ENCODE measurements around the gene SPRYD3. TPM values are rescaled to one million over a fixed set of nuclear protein-coding genes. Genes with fewer than 3 reads are reported as not detected.
A peak's percentile ranks its signal among the peaks of the same experiment; 100 is the strongest.

The SPRYD3 gene
- total RNA-seq, 1 donor from 2014 or later = 41.2 TPM

- intact Hi-C loops (cut with micrococcal nuclease) = no loop called here
- no peak overlapping the region for H3K4me3 Mint-ChIP-seq
- no peak for DNase-seq (ENCODE audit: low spot score)
- no peaks in the 10 kb centered on the region for H3K9me3 Mint-ChIP-seq
- H3K36me3 Mint-ChIP-seq (ENCODE audit: low read depth) = peaks cover 2% of the 10 kb centered on the region
- H3K27me3 Mint-ChIP-seq (ENCODE audit: insufficient read depth) = peaks cover 5% of the 10 kb centered on the region
- H3K27ac Mint-ChIP-seq = no peak overlapping the region
- H3K4me1 Mint-ChIP-seq (ENCODE audit: low read depth) = peaks cover 15% of the 10 kb centered on the region
These were observed 3.5 kb upstream of the SPRYD3 start for GRCh38 chr12:53082637-53083175.

- H3K36me3 Mint-ChIP-seq (ENCODE audit: low read depth) = peaks cover 35% of the 10 kb centered on the region
- intact Hi-C loops (cut with micrococcal nuclease) = loop anchor here (1.0 kb wide), 7 partner anchors 21 to 302 kb away; partner anchors contain the start of genes AAAS, CSAD, EIF4B and ESPL1
- no peaks in the 10 kb centered on the region for H3K27me3 Mint-ChIP-seq (ENCODE audit: insufficient read depth)
- H3K4me1 Mint-ChIP-seq (ENCODE audit: low read depth) = peaks cover 43% of the 10 kb centered on the region
- H3K9me3 Mint-ChIP-seq = no peaks in the 10 kb centered on the region
- H3K27ac Mint-ChIP-seq = peak overlapping the region; percentile 92
- DNase-seq (ENCODE audit: low spot score) = no peak
- H3K4me3 Mint-ChIP-seq = peak overlapping the region; percentile 93
These were observed 565 bp downstream of the SPRYD3 start for GRCh38 chr12:53078425-53079225.

GRCh38 chr12:53077030-53077429 is 2.2 kb downstream of the SPRYD3 start:
- H3K36me3 Mint-ChIP-seq (ENCODE audit: low read depth) = peaks cover 39% of the 10 kb centered on the region
- H3K27ac Mint-ChIP-seq = no peak overlapping the region
- no peaks in the 10 kb centered on the region for H3K9me3 Mint-ChIP-seq
- peak overlapping the region; percentile 93 for H3K4me3 Mint-ChIP-seq
- no peak for DNase-seq (ENCODE audit: low spot score)
- intact Hi-C loops (cut with micrococcal nuclease) = no loop called here
- H3K27me3 Mint-ChIP-seq (ENCODE audit: insufficient read depth) = no peaks in the 10 kb centered on the region
- peaks cover 43% of the 10 kb centered on the region for H3K4me1 Mint-ChIP-seq (ENCODE audit: low read depth)

GRCh38 chr12:53076461-53076860 is 2.7 kb downstream of the SPRYD3 start:
- intact Hi-C loops (cut with micrococcal nuclease) = no loop called here
- Mint-ChIP-seq H3K9me3 (no peaks in the 10 kb centered on the region), H3K4me1 (ENCODE audit: low read depth) (peaks cover 43% of the 10 kb centered on the region), H3K36me3 (ENCODE audit: low read depth) (peaks cover 43% of the 10 kb centered on the region), H3K4me3 (no peak overlapping the region), H3K27ac (no peak overlapping the region), H3K27me3 (ENCODE audit: insufficient read depth) (no peaks in the 10 kb centered on the region)
- no peak for DNase-seq (ENCODE audit: low spot score)

- Mint-ChIP-seq H3K36me3 (ENCODE audit: low read depth) (peaks cover 47% of the 10 kb centered on the region), H3K4me3 (no peak overlapping the region), H3K27ac (no peak overlapping the region), H3K9me3 (no peaks in the 10 kb centered on the region), H3K27me3 (ENCODE audit: insufficient read depth) (no peaks in the 10 kb centered on the region), H3K4me1 (ENCODE audit: low read depth) (peaks cover 34% of the 10 kb centered on the region)
- no peak for DNase-seq (ENCODE audit: low spot score)
- intact Hi-C loops (cut with micrococcal nuclease) = no loop called here
These were observed 4.2 kb downstream of the SPRYD3 start for GRCh38 chr12:53074999-53075370.

GRCh38 chr12:53074283-53074998 is 4.7 kb downstream of the SPRYD3 start:
- Mint-ChIP-seq H3K4me3 (no peak overlapping the region), H3K9me3 (no peaks in the 10 kb centered on the region), H3K36me3 (ENCODE audit: low read depth) (peaks cover 47% of the 10 kb centered on the region), H3K4me1 (ENCODE audit: low read depth) (peaks cover 34% of the 10 kb centered on the region), H3K27ac (no peak overlapping the region), H3K27me3 (ENCODE audit: insufficient read depth) (no peaks in the 10 kb centered on the region)
- no peak for DNase-seq (ENCODE audit: low spot score)
- intact Hi-C loops (cut with micrococcal nuclease) = no loop called here

GRCh38 chr12:53073881-53074280 is 5.3 kb downstream of the SPRYD3 start:
- intact Hi-C loops (cut with micrococcal nuclease) = no loop called here
- H3K36me3 Mint-ChIP-seq (ENCODE audit: low read depth) = peaks cover 47% of the 10 kb centered on the region
- no peaks in the 10 kb centered on the region for H3K27me3 Mint-ChIP-seq (ENCODE audit: insufficient read depth)
- no peak overlapping the region for H3K4me3 Mint-ChIP-seq
- H3K9me3 Mint-ChIP-seq = no peaks in the 10 kb centered on the region
- peaks cover 34% of the 10 kb centered on the region for H3K4me1 Mint-ChIP-seq (ENCODE audit: low read depth)
- H3K27ac Mint-ChIP-seq = no peak overlapping the region
- DNase-seq (ENCODE audit: low spot score) = no peak

GRCh38 chr12:53071591-53072551 is 7.3 kb downstream of the SPRYD3 start:
- no peak overlapping the region for H3K4me3 Mint-ChIP-seq
- H3K27ac Mint-ChIP-seq = no peak overlapping the region
- H3K27me3 Mint-ChIP-seq (ENCODE audit: insufficient read depth) = no peaks in the 10 kb centered on the region
- peaks cover 20% of the 10 kb centered on the region for H3K4me1 Mint-ChIP-seq (ENCODE audit: low read depth)
- intact Hi-C loops (cut with micrococcal nuclease) = no loop called here
- no peaks in the 10 kb centered on the region for H3K9me3 Mint-ChIP-seq
- peaks cover 45% of the 10 kb centered on the region for H3K36me3 Mint-ChIP-seq (ENCODE audit: low read depth)
- no peak for DNase-seq (ENCODE audit: low spot score)

- intact Hi-C loops (cut with micrococcal nuclease) = no loop called here
- Mint-ChIP-seq H3K9me3 (no peaks in the 10 kb centered on the region), H3K36me3 (ENCODE audit: low read depth) (peaks cover 45% of the 10 kb centered on the region), H3K27me3 (ENCODE audit: insufficient read depth) (no peaks in the 10 kb centered on the region), H3K4me3 (no peak overlapping the region), H3K27ac (peak overlapping the region; percentile 43), H3K4me1 (ENCODE audit: low read depth) (peaks cover 18% of the 10 kb centered on the region)
- no peak for DNase-seq (ENCODE audit: low spot score)
These were observed 8.2 kb downstream of the SPRYD3 start for GRCh38 chr12:53070877-53071492.

GRCh38 chr12:53069621-53070410 is 9.4 kb downstream of the SPRYD3 start:
- no peaks in the 10 kb centered on the region for H3K27me3 Mint-ChIP-seq (ENCODE audit: insufficient read depth)
- H3K4me3 Mint-ChIP-seq = no peak overlapping the region
- H3K36me3 Mint-ChIP-seq (ENCODE audit: low read depth) = peaks cover 36% of the 10 kb centered on the region
- intact Hi-C loops (cut with micrococcal nuclease) = no loop called here
- H3K9me3 Mint-ChIP-seq = no peaks in the 10 kb centered on the region
- H3K4me1 Mint-ChIP-seq (ENCODE audit: low read depth) = peaks cover 12% of the 10 kb centered on the region
- H3K27ac Mint-ChIP-seq = no peak overlapping the region
- no peak for DNase-seq (ENCODE audit: low spot score)

GRCh38 chr12:53068811-53069585 is 10.2 kb downstream of the SPRYD3 start:
- Mint-ChIP-seq H3K9me3 (no peaks in the 10 kb centered on the region), H3K27ac (no peak overlapping the region)

More at GRCh38 chr12:53068811-53069585, 10.2 kb downstream of the SPRYD3 start:
- H3K36me3 Mint-ChIP-seq (ENCODE audit: low read depth) = peaks cover 33% of the 10 kb centered on the region
- no peaks in the 10 kb centered on the region for H3K27me3 Mint-ChIP-seq (ENCODE audit: insufficient read depth)
- peaks cover 7% of the 10 kb centered on the region for H3K4me1 Mint-ChIP-seq (ENCODE audit: low read depth)
- DNase-seq (ENCODE audit: low spot score) = no peak
- intact Hi-C loops (cut with micrococcal nuclease) = no loop called here
- no peak overlapping the region for H3K4me3 Mint-ChIP-seq

Data from activated T-helper 1 cell treated with anti-CD3 and anti-CD28 coated beads, Interleukin-12 subunit alpha, Interleukin-12 subunit beta, Interleukin-2, Interleukin-4 antibody, amounts not matched to agents 30 ng/mL and 10 ng/mL and 1 ng/mL, durations not matched to agents 14 hours and 24 hours and 36 hours (primary cell).